ENCODE data around the gene MSX2. TPM values are rescaled to one million over a fixed set of nuclear protein-coding genes. Genes with fewer than 3 reads are reported as not detected.

The MSX2 gene
- total RNA-seq, 1 donor from 2014 or later, result 0.40 TPM

GRCh38 chr5:174773371-174773770, 49.0 kb downstream of the MSX2 start:
- no peak for DNase-seq (ENCODE audit: low read depth, low spot score)

GRCh38 chr5:174775081-174775480, 50.7 kb downstream of the MSX2 start:
- DNase-seq (ENCODE audit: low read depth, low spot score), result no peak

GRCh38 chr5:174777111-174777510, 52.7 kb downstream of the MSX2 start:
- DNase-seq (ENCODE audit: low read depth, low spot score), result no peak

GRCh38 chr5:174777583-174777982, 53.2 kb downstream of the MSX2 start:
- DNase-seq (ENCODE audit: low read depth, low spot score), result no peak

All from pulmonary artery endothelial cell (primary cell).